Peyer's patch (tissue), 4 donors: ENCODE results near the gene UBXN6.

Experiments used
- POLR2A ChIP-seq, 2 donors: fragments of 450-650 bp; IDR thresholded peaks; one replicate each; pipeline ENCODE4 v1.5.1; 2017; ENCODE audit warnings: antibody characterized with exemption in 2 of 2, mild to moderate bottlenecking in 2 of 2, moderate library complexity in 2 of 2
- TF ChIP-seq, protein P1 (sequence below), 6 experiments: fragments of 450-650 bp in 4 of 6; fragments of 200-600 bp in 2 of 6; sonication (generic) in 1 of 6; IDR thresholded peaks; one replicate each; pipeline ENCODE4 v1.5.1; 2017 to 2019; ENCODE audit warnings: antibody characterized with exemption in 6 of 6, mild to moderate bottlenecking in 3 of 6, moderate library complexity in 1 of 6

- TF ChIP-seq, protein P1, sequence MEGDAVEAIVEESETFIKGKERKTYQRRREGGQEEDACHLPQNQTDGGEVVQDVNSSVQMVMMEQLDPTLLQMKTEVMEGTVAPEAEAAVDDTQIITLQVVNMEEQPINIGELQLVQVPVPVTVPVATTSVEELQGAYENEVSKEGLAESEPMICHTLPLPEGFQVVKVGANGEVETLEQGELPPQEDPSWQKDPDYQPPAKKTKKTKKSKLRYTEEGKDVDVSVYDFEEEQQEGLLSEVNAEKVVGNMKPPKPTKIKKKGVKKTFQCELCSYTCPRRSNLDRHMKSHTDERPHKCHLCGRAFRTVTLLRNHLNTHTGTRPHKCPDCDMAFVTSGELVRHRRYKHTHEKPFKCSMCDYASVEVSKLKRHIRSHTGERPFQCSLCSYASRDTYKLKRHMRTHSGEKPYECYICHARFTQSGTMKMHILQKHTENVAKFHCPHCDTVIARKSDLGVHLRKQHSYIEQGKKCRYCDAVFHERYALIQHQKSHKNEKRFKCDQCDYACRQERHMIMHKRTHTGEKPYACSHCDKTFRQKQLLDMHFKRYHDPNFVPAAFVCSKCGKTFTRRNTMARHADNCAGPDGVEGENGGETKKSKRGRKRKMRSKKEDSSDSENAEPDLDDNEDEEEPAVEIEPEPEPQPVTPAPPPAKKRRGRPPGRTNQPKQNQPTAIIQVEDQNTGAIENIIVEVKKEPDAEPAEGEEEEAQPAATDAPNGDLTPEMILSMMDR (IDR thresholded peaks at IDR 0.05), result no peak
- TF ChIP-seq POLR2A (IDR thresholded peaks at IDR 0.05), result no peak
Observed at GRCh38 chr19:4431808-4432674, 25.6 kb downstream of the UBXN6 start.
